GM12878 (cell line): ENCODE data around the gene ZNF3. TPM values are rescaled to one million over a fixed set of nuclear protein-coding genes. Genes with fewer than 3 reads are reported as not detected.

Experiments used
- ASH2L ChIP-seq: fragments of 300-600, 200-600 bp; sonication (generic); IDR thresholded peaks from 2 replicates; pipeline ENCODE4 v1.6.1; 2017; ENCODE audit warnings: low read depth, mild to moderate bottlenecking, borderline replicate concordance
- BRCA1 ChIP-seq: IDR thresholded peaks from 2 replicates; pipeline ENCODE4 v1.6.1; 2011; ENCODE audit warnings: low read depth, low read length, improper control_type of control experiment
- CHD2 ChIP-seq: IDR thresholded peaks from 2 replicates; pipeline ENCODE4 v1.6.1; 2011; ENCODE audit warnings: low read depth, low read length, improper control_type of control experiment, borderline replicate concordance
- EED ChIP-seq: sonication (generic); IDR thresholded peaks from 2 replicates; pipeline ENCODE4 v1.6.1; 2016; ENCODE audit warnings: antibody characterized with exemption, low read depth
- EGR1 ChIP-seq, 2 experiments: IDR thresholded peaks; 1 replicate in 1 of 2; 2 replicates in 1 of 2; pipeline ENCODE4 v1.6.1; 2011 to 2012; ENCODE audit warnings: low read depth in 2 of 2, low read length in 2 of 2, borderline replicate concordance in 1 of 2, mild to moderate bottlenecking in 1 of 2, moderate library complexity in 1 of 2
- IRF5 ChIP-seq: fragments of 450-650 bp; IDR thresholded peaks from 2 replicates; pipeline ENCODE4 v1.6.1; 2017; ENCODE audit warnings: borderline replicate concordance
- KDM1A ChIP-seq: fragments of 200-600 bp; sonication (generic); IDR thresholded peaks from 2 replicates; pipeline ENCODE4 v1.6.1; 2016; ENCODE audit warnings: borderline replicate concordance
- MXI1 ChIP-seq: fragments of 150-350 bp; IDR thresholded peaks from 2 replicates; pipeline ENCODE4 v1.6.1; 2011; ENCODE audit warnings: low read depth, mild to moderate bottlenecking, inconsistent platforms, low read length, improper control_type of control experiment
- NR2C1 ChIP-seq: fragments of 450-650 bp; IDR thresholded peaks from 2 replicates; pipeline ENCODE4 v1.6.1; 2017; ENCODE audit warnings: antibody characterized with exemption, mild to moderate bottlenecking, moderate library complexity
- PML ChIP-seq: IDR thresholded peaks from 2 replicates; pipeline ENCODE4 v1.6.1; 2012; ENCODE audit warnings: low read length, inconsistent platforms
- POLR2AphosphoS2 ChIP-seq: IDR thresholded peaks from 2 replicates; pipeline ENCODE4 v1.6.1; 2011; ENCODE audit warnings: low read depth, mild to moderate bottlenecking, low read length, improper control_type of control experiment, moderate library complexity
- PRDM15 ChIP-seq: fragments of 450-650 bp; formaldehyde crosslinking; IDR thresholded peaks from 2 replicates; pipeline ENCODE4 v1.4.0; 2020; ENCODE audit warnings: mild to moderate bottlenecking, moderate library complexity
- SMARCA5 ChIP-seq: fragments of 450-650 bp; IDR thresholded peaks from 2 replicates; pipeline ENCODE4 v1.6.1; 2017; ENCODE audit warnings: mild to moderate bottlenecking
- TARDBP ChIP-seq: IDR thresholded peaks from 2 replicates; pipeline ENCODE4 v1.6.1; 2016; ENCODE audit warnings: borderline replicate concordance
- ZBTB33 ChIP-seq: fragments of 450-650 bp; IDR thresholded peaks from 2 replicates; pipeline ENCODE4 v1.6.1; 2017; ENCODE audit warnings: mild to moderate bottlenecking
- ZBTB40 ChIP-seq: fragments of 450-650 bp; IDR thresholded peaks from 2 replicates; pipeline ENCODE4 v1.6.1; 2016; ENCODE audit warnings: mild to moderate bottlenecking, moderate library complexity, borderline replicate concordance
- ZNF217 ChIP-seq: fragments of 450-650 bp; IDR thresholded peaks from 2 replicates; pipeline ENCODE4 v1.6.1; 2017; ENCODE audit warnings: antibody characterized with exemption, mild to moderate bottlenecking
- ZSCAN29 ChIP-seq: fragments of 450-650 bp; IDR thresholded peaks from 2 replicates; pipeline ENCODE4 v1.6.1; 2017; ENCODE audit warnings: mild to moderate bottlenecking, moderate library complexity
- polyA plus RNA-seq, 11 experiments: library from polyadenylated mRNA; depleted of rRNA in 4 of 11; unstranded in 6 of 11; stranded (reverse) in 5 of 11; fragments of >200 nt; fragmentation: Nextera tagmentation in 4 of 11; fragmentation: Illumina TruSeq in 1 of 11; extraction: Ambion mirVana in 4 of 11; extraction: Trizol in 1 of 11; gene quantifications; 1 replicate in 1 of 11; 2 replicates in 10 of 11; pipeline versions ENCODE4 v1.2.1 to v1.2.3, GENCODE V29; 2011 to 2016; ENCODE audit warnings: inconsistent platforms in 2 of 11, missing spikeins in 2 of 11, low read depth in 1 of 11
- total RNA-seq, 4 experiments: library from RNA; depleted of rRNA in 3 of 4; stranded (reverse); fragments of >200 nt in 3 of 4; fragmentation: Illumina TruSeq in 1 of 4; extraction: Trizol in 1 of 4; gene quantifications; 2 replicates each; pipeline versions ENCODE4 v1.2.1 to v1.2.3, GENCODE V29; 2013 to 2021

The ZNF3 gene
- total and polyA plus RNA-seq, 10 of the 15 experiments (the other 5 are each of a cell fraction or from before 2014, with no cell fraction given) = 17.2 to 37.4 (median 29.4) TPM

- TF ChIP-seq ZBTB33 = no peak
- peak in 1 of 2 experiments; percentile 97; a peak in 2 of 3 replicates for TF ChIP-seq EGR1 (IDR thresholded peaks at IDR 0.05; ENCODE audit: borderline replicate concordance in 1 of 2, low read depth in 2 of 2, low read length in 2 of 2)
- TF ChIP-seq MXI1 = peak; percentile 83
- peak; percentile 50; the same call in 1 of the 2 replicates for TF ChIP-seq NR2C1
- no peak for TF ChIP-seq KDM1A
- TF ChIP-seq PML = peak; percentile 74; the same call in 1 of the 2 replicates
- TF ChIP-seq TARDBP = no peak
- TF ChIP-seq BRCA1 = no peak
- no peak; the same call in 1 of the 2 replicates for TF ChIP-seq POLR2AphosphoS2
- TF ChIP-seq EED = peak; percentile 72
- no peak for TF ChIP-seq SMARCA5
- TF ChIP-seq ASH2L = peak; percentile 71; the same call in 1 of the 2 replicates
- TF ChIP-seq PRDM15 (CRISPR knock-in tag) = no peak
- TF ChIP-seq CHD2 = peak; percentile 96
- TF ChIP-seq IRF5 = no peak
- TF ChIP-seq ZNF217 = no peak
- TF ChIP-seq ZBTB40 = peak; percentile 96
- TF ChIP-seq ZSCAN29 = no peak
These were observed 19.0 kb upstream of the ZNF3 start (continued) for GRCh38 chr7:100100420-100101015.
